Measurements from ENCODE around the gene ZCCHC14. TPM values are rescaled to one million over a fixed set of nuclear protein-coding genes. Genes with fewer than 3 reads are reported as not detected.
A peak's percentile ranks its signal among the peaks of the same experiment; 100 is the strongest.

Gene ZCCHC14
- total and polyA plus RNA-seq, 2 of the 13 experiments (the other 11 are each of a cell fraction or from before 2014, with no cell fraction given), result 12.4 to 12.5 TPM

GRCh38 chr16:87380881-87381280 is 111.9 kb downstream of the ZCCHC14 start (continued):
- TF ChIP-seq HNF4G (IDR thresholded peaks at IDR 0.05; ENCODE audit: borderline replicate concordance, low read depth, low read length) (no peak), HNF4G (CRISPR knock-in tag; IDR thresholded peaks at IDR 0.05; ENCODE audit: borderline replicate concordance, low read depth) (no peak), ZNF331 (CRISPR knock-in tag; IDR thresholded peaks at IDR 0.05) (no peak), ZNF205 (CRISPR knock-in tag; IDR thresholded peaks at IDR 0.05) (no peak), SMARCC2 (IDR thresholded peaks at IDR 0.05) (no peak), BCL6 (CRISPR knock-in tag; IDR thresholded peaks at IDR 0.05) (no peak), ZNF20 (CRISPR knock-in tag; IDR thresholded peaks at IDR 0.05) (no peak), NR2F6 (IDR thresholded peaks at IDR 0.05) (peak; percentile 56), NR2F6 (CRISPR knock-in tag; IDR thresholded peaks at IDR 0.05) (peak; percentile 60; the same call in 1 of the 2 replicates), CREM (IDR thresholded peaks at IDR 0.05) (0 out of 2 replicates have a peak, but pooled peaks have one; percentile 38), CREM (CRISPR knock-in tag; IDR thresholded peaks at IDR 0.05) (no peak), DZIP1 (CRISPR knock-in tag; IDR thresholded peaks at IDR 0.05) (no peak), FUBP1 (CRISPR knock-in tag; IDR thresholded peaks at IDR 0.05; ENCODE audit: borderline replicate concordance) (no peak), ELF4 (CRISPR knock-in tag; IDR thresholded peaks at IDR 0.05; ENCODE audit: borderline replicate concordance) (no peak), ZMYM2 (CRISPR knock-in tag; IDR thresholded peaks at IDR 0.05) (no peak), POGZ (CRISPR knock-in tag; IDR thresholded peaks at IDR 0.05) (no peak), GZF1 (CRISPR knock-in tag; IDR thresholded peaks at IDR 0.05) (0 out of 2 replicates have a peak, but pooled peaks have one; percentile 30), NFYC (CRISPR knock-in tag; IDR thresholded peaks at IDR 0.05) (no peak), MBD4 (IDR thresholded peaks at IDR 0.05; ENCODE audit: borderline replicate concordance, low read length) (peak; percentile 77; the same call in 1 of the 2 replicates), MAX (IDR thresholded peaks at IDR 0.05) (no peak), ZNF281 (CRISPR knock-in tag; IDR thresholded peaks at IDR 0.05; ENCODE audit: borderline replicate concordance) (peak; percentile 18; the same call in 1 of the 2 replicates), RFX3 (CRISPR knock-in tag; IDR thresholded peaks at IDR 0.05) (no peak), NFE2L2 (IDR thresholded peaks at IDR 0.05; ENCODE audit: low read length) (no peak), GABPB1 (CRISPR knock-in tag; IDR thresholded peaks at IDR 0.05) (0 out of 2 replicates have a peak, but pooled peaks have one; percentile 2), NCOA2 (CRISPR knock-in tag; IDR thresholded peaks at IDR 0.05) (peak; percentile 12; the same call in 1 of the 2 replicates), ZNF350 (CRISPR knock-in tag; IDR thresholded peaks at IDR 0.05; ENCODE audit: borderline replicate concordance, low read depth) (no peak), MEIS1 (CRISPR knock-in tag; IDR thresholded peaks at IDR 0.05; ENCODE audit: borderline replicate concordance) (no peak)

All from HepG2 (cell line).